Stimulated activated CD8-positive, alpha-beta memory T cell treated with anti-CD3 and anti-CD28 coated beads, Interleukin-7, amount 100 ng/mL, for 48 hours (primary cell): ENCODE data around the gene ADNP.

Source experiments
- DNase-seq, 2 donors: peaks; one replicate each; pipeline ENCODE4 v3.0.0-alpha.2; 2020; ENCODE audit warnings: low read depth in 1 of 2; ENCODE audit errors: extremely low read depth in 1 of 2

Gene ADNP

DNA sequence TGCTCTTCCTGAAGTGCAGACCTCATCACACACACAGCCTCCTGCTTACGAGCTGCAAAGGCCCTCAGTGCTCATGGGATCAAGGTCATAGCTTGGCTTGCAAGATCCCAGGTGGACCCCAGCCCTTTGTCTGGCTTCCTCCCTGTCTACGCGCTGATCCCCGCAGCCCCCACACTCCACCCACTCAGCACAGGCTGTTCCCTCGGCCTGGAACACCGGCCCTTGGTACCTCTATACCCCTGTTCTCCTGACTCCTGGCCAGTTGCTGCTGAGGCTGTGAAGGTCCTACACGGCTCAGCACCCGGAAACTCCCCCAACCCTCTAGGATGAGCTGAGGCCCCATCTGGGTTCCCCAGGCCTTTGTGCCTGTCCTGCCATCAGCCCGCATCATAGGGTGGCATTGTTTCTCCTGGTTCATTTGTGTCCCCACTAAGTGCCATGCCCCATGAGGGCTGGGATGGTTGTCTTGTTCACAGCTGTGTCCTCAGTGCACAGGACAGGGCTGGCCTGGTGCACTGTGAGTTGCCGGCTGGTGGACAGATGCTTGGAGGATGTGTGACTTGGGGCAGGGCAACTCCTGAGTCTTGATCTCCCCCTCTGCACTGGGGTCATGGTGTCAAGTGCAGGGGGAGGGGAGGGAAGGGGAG, 57.0 kb downstream of the ADNP start:
- DNase-seq, result no peak

GRCh38 chr20:50873585-50873984, 57.7 kb downstream of the ADNP start:
- no peak for DNase-seq

DNA sequence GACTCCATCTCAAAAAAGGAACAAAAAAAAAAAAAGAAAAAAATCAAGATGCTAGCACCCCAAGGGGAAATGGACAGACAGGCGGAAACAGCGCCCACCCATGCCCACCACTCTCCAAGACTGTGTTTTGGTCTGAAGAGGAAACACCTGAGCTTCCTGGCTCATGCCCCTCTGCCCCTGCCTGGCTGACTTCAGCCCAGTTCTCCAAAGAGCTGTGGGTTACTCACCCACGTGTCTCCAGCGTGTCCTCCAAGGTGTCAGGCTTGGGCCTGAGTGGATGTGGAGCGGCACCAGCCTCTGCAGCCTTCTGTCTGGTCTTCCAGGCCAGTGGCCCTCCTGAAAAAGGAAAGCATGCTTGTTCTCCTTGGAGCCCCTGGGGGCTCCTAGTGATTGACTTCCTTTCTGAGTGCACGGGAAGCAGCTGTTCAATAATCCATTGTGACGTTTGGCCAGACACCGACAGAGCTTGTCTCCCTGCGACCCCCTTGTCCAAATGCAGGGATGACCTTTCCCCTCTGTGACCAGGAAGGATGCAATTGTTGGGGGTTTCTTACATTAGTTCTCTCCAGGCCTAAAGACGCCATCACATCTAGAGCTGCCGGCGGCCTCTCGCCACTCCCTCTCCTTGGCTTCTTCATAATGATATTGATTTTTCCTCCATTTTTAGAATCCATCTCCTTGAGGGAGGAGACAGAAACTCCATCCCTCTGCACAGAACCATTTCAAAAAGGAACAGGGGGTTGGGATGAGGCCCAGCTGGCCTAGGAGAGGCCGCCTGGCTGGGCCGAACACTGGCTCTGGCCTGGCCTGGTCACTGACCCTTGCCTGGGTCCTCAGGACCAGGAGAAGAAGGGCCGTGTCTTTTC, 58.4 kb downstream of the ADNP start:
- no peak for DNase-seq

GRCh38 chr20:50870561-50871161, 60.6 kb downstream of the ADNP start:
- no peak for DNase-seq

DNA sequence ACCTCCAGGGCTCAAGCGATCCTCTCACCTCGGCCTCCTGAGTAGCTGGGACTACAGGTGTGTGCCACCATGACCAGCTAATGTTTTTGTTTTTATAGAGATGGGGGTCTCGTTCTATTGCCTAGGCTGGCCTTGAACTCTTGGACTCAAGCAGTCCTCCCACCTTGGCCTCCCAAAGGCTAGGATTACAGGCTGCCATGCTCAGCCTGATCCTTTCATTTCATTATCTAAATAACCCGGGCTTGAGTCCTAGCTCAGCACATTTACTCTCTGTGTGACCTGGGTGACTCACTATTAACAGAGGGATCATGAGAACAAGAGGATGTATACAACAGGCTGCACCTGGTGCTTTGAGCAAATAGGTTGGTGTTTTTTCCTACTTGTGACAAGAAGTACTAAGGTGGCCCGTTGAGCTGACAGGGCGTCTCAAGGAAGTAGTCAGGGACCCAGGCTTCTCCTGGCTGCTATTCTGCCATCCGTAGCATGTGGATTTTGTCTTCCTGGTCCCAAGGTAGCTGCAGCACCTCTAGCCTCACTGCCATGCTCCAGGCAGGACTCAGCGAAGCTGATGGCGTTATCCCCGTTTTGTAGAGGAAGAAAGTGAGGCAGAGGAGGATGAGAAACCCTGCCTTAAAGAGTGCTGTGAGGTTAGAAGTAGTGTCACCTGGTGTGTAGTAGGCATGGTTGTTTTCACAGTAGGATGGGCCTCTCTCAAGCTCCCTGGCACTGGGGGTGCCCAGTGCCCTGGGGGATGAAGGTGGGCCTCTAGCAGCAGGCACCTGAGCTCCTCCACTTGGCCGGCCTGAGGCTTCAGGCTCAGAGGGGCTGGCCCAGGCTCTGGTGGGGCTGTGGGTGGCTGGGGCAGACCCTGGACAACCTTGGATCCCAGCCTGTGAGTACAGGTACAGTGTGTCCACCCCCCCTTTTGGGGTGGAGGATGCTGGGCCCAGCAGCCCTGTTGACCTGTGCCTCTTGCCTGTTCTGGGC, 62.4 kb downstream of the ADNP start:
- no peak for DNase-seq

GRCh38 chr20:50867805-50868204, 63.4 kb downstream of the ADNP start:
- no peak for DNase-seq

- no peak for DNase-seq
These were observed 64.4 kb downstream of the ADNP start for GRCh38 chr20:50866831-50867230.

DNA sequence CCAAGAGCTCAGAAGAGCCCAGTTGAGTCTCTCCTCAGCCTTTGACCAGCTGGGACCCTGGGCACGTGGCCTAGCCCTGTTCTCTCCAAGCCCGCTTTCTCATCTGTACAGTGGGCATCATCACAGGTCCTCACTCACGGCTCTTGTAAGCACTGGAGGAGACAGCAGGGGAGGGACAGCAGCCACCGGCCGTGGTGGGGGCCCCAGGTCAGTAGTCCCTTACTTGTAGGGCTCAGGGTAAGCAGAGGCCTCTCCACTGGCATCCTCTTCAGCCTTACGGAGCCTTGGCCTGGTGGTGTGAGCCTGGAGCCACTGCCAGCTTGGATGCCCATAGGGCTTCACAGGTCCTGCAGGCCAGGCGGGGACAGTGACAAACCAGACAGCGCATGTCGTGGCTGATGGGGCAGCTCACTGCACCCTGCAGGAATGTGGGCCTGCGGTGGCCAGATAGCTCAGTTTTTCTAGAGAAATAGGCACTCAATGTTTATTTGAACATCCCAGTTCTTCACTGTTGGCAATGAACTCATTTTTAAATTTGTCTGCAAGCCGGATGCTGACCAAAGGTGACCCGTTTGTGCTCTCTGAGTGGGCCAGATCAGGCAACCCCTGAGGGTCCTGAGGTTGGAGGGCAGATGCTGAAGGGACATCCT, 65.1 kb downstream of the ADNP start:
- DNase-seq, result no peak

- DNase-seq, result no peak
These were observed 65.6 kb downstream of the ADNP start for GRCh38 chr20:50865591-50865990.

GRCh38 chr20:50865114-50865513, 66.1 kb downstream of the ADNP start:
- no peak for DNase-seq

GRCh38 chr20:50862546-50862945, 68.7 kb downstream of the ADNP start:
- no peak for DNase-seq

DNA sequence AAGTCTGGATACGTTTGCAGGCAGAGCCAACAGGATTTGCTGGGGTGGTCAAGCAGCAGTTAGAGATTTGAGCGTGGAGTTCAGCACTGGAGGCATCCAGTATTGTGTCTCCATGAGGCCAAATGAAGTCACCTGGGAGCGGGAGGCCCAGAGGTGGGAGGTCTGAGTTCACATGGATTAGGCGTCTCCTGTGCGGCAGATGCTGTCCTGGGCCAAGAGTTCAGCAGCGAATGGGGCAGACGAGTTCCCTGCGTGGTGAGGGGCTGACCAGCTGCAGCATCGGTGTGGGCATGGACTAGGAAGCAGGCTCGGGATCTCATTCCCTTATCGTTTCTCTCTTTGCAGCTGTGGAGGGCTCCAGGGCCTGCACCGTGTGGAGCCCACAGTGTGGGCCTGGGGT, 70.2 kb downstream of the ADNP start:
- no peak for DNase-seq

- no peak for DNase-seq
These were observed 72.1 kb downstream of the ADNP start for GRCh38 chr20:50859161-50859560.

DNA sequence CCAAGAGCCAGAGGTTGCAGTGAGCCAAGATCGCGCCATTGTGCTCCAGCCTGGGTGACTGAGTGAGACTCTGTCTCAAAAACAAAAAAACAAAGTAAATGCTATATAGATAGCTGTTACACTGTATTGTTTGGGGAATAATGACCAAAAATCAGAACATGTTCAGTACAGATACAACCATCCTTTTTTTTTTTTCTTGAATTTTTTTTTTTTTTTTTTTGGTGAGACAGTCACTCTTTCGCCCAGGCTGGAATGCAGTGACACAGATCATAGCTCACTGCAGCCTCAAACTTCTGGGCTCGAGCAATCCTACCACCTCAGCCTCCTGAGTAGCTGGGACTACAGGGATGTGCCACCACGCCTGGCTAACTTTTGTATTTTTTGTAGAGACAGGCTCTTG, 72.7 kb downstream of the ADNP start:
- DNase-seq, result no peak

GRCh38 chr20:50857348-50857747, 73.9 kb downstream of the ADNP start:
- DNase-seq, result no peak

DNA sequence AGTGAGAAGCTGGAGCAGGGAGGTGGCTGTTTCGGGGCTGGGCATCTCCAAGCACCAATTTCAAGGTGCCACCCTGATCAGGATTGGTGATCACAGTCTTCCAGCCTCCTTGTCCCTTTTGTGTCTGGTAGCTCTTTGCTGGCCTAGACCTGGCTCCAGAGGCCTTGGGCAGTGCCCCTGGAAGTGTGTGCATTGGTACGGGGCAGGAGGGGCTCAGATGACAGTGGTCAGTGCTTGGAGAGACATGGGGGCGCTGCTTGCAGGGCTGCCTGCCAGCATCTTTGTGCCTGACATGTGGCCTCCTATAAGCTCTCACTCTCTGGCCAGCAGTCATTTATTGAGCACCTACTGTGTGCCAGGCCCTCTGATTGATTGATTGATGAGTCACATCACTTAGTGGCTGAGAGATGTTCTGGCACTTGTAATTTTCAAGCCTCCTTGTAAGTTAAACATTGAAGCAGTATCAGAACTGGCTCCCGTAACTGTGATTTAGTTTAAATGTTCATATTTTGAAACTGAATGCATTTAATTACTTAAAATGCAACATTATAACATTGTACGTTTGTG, 74.7 kb downstream of the ADNP start:
- DNase-seq, result no peak

DNA sequence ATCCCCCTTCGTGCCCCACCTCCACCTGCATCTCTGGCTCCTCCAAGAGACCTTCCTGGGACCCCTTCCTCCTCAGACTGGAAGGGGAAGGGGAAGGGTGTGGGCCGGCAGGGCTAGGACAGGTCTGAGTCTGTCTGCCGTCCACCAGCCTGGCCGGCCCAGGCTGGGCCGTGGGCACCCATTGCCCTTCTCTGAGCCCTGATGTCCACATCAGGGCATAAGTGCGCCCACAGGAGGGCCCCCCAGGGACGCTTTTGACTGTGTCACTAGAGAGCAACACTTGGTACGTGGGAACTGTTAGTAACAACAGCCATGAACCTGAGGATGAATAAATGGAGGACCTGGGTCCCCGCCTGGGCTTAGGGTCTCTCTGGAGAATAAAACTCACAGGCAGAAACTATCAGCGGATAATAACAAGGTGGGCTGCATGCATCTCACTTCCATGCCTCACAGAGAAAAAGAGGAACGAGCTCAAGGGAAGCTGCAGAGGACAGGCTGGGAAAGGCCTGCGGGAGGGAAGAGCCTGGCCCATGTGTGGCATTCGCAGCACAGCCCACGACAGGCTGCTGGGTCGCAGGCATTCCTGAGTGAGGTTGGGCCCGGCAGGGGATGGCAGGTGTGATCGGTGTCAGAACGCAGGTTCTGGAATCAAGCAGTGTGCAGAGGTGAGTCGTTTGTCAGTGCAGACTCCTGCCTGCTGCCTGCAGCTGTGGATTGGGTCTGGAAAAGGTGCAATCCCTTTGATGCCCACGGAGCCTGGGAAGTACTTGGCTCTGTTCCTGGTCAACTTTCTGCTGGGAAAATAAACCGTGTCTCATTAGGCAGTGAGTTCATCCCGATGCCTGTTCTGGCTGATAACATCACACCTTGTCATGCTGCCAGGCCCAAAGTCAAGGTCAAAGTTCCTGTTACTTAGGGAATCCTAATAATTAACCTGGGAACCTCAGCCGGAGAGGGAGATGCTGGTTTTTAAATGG, 75.5 kb downstream of the ADNP start:
- DNase-seq, result no peak

DNA sequence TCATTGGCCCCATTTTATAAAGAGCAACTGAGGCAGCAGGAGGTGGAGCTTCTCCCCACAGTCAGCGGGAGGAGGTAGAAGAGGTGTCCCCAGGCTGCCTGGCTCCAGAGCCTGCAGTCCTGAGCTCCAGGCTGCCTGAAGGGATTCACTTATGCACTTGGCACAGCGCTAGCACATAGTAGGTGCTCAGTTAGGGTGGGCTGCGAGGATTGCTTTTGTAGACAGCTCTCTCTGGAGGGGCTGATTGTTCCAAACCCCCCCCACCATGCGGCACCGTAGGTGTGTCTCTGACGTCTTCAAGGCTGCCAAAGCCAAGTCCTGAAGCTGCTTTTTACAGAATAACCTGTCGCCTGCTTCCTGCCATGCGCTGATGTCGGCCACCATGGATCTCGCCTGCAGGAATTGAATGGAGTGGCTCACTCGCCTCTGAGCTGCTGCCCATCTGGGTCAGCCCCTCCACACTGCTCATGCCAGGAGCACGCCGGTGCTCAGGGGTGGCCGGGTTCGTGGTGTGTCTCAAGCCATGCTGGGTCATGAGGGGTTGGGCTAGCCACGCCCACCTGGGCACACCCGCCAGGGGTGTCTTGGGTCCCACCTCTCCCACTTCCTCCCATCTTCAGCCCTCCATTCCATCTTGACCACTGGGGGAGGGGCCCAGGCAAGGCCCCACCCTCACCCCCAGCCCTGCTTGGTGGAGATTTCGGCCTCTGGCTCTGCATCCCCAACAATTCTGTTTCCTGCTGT, 76.6 kb downstream of the ADNP start:
- DNase-seq, result no peak
